Keratinocyte (primary cell): ENCODE data around the gene LRRC47.

Experiments
- CTCF ChIP-seq, 3 experiments: IDR thresholded peaks in 1 of 3; conservative IDR thresholded peaks in 1 of 3; optimal IDR thresholded peaks in 1 of 3; 2 replicates in 2 of 3; 3 replicates in 1 of 3; pipeline versions ENCODE3 to v1.5.1; 2011; ENCODE audit warnings: low read length in 3 of 3, mild to moderate bottlenecking in 3 of 3, moderate library complexity in 2 of 3, control low read depth in 1 of 3, inconsistent platforms in 1 of 3; ENCODE audit not compliant: insufficient read depth in 2 of 3; ENCODE audit errors: extremely low read depth in 1 of 3
- EZH2 ChIP-seq: IDR thresholded peaks from one replicate; pipeline ENCODE4 v1.6.1; 2012; ENCODE audit warnings: inconsistent platforms, mild to moderate bottlenecking, low read length, moderate library complexity

- TF ChIP-seq CTCF (optimal IDR thresholded peaks at IDR 0.05 in 1 of 3, IDR thresholded peaks at IDR 0.05 in 1 of 3, conservative IDR thresholded peaks at IDR 0.05 in 1 of 3; ENCODE audit: extremely low read depth in 1 of 3, insufficient read depth in 2 of 3, low read length in 3 of 3) (no peak), EZH2 (no peak)
Measured at GRCh38 chr1:3772027-3772714, 24.1 kb downstream of the LRRC47 start.
